Measurements from ENCODE around the gene CBFA2T2.

DNA sequence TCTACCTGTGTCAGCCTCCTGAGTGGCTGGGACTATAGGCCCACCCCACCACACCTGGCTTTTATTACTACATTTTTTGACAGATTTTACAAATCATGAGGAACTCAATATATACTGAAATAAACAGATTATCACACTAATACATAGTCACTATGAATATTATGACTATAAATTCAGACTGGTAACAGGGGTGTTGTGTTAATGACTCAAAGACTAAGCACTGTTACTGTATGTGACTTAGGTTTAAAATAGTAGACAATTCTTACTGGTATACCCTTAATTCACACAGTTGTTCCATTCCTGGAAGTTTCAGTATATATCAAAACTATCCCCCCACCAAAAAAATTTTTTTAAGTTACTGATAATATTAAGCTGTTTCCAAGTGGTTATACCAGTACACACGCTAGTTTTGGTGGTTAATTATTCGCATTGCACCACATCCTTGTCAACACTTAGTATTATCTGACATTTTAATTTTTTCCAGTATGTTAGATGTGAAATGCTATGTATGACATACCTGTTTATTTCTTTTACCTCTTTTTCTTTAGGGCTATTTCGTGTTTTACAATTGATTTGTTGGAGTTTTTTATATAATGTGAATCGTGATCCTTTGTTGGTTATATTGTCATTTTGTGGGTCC lies 137.8 kb downstream of the CBFA2T2 start:
- TF ChIP-seq, protein P1, sequence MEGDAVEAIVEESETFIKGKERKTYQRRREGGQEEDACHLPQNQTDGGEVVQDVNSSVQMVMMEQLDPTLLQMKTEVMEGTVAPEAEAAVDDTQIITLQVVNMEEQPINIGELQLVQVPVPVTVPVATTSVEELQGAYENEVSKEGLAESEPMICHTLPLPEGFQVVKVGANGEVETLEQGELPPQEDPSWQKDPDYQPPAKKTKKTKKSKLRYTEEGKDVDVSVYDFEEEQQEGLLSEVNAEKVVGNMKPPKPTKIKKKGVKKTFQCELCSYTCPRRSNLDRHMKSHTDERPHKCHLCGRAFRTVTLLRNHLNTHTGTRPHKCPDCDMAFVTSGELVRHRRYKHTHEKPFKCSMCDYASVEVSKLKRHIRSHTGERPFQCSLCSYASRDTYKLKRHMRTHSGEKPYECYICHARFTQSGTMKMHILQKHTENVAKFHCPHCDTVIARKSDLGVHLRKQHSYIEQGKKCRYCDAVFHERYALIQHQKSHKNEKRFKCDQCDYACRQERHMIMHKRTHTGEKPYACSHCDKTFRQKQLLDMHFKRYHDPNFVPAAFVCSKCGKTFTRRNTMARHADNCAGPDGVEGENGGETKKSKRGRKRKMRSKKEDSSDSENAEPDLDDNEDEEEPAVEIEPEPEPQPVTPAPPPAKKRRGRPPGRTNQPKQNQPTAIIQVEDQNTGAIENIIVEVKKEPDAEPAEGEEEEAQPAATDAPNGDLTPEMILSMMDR (IDR thresholded peaks at IDR 0.05), result no peak
- no peak for TF ChIP-seq POLR2A (IDR thresholded peaks at IDR 0.05)
